Activated effector memory CD4-positive, alpha-beta T cell treated with Interleukin-2 at 50 U/mL for 16 hours (primary cell): ENCODE results near the gene TPH2.

Source experiments
- DNase-seq: peaks from one replicate; pipeline ENCODE4 v3.0.0-alpha.2; 2020

TPH2 gene

DNA sequence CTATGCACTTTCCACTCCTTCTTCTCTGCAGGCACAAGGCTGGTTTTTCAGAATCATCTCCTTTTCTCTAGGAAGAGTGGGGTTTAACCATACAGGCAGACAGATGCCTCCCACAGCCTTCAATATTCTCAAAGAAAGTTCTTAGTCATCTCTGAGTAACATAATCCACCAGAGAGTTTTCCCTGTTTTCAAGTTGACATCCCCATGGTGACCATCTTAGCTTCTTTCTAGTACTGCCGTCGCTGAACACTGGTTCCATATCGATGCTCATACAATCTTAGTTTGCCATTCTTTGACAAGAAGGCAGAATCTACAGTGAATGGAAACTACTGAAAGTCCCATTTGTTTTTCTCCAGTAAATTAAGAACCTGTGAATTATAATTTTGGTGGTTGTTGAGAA is 28.6 kb downstream of the TPH2 start:
- no peak for DNase-seq

DNA sequence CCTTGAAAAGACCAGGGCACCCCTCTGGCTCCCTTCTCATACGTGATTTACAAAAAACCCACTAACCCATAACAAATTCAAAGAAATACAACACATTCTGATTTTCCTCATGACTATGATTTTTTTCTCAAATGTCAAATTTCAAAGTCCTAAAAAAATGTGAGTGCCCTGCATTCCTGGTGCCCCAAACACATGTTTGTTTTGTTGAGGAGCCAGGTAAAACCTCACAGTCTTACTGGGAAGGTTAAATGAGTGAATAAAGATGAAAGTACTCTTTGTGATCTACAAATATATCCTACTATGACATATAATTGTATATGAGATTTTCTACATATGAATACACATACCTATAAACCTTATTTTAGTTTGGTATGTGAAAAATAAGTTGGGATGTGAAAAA is 30.7 kb downstream of the TPH2 start:
- no peak for DNase-seq

GRCh38 chr12:71970031-71970430 is 31.4 kb downstream of the TPH2 start:
- no peak for DNase-seq

- no peak for DNase-seq
Measured at GRCh38 chr12:71972441-71973074, 33.9 kb downstream of the TPH2 start.

DNA sequence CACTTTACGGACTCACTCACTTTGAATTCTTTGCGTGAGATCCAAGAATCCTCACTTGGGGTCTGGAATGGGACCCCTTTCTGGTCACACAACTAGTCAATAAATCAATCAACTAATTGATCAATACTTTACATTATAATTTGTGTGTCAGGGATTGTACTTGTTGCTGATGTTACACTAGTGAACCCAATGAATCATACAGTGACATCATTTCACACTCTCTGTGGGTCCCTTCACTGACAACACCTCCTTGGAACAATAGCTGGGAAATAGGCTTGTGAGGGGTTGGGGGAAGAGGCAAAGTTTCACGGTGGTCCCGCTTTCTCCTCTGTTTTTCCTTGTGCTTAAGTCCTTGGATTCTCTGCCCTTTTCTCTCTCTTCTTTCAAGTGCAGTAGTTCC is 35.0 kb downstream of the TPH2 start:
- no peak for DNase-seq

GRCh38 chr12:71980538-71980937 is 41.9 kb downstream of the TPH2 start:
- no peak for DNase-seq

DNA sequence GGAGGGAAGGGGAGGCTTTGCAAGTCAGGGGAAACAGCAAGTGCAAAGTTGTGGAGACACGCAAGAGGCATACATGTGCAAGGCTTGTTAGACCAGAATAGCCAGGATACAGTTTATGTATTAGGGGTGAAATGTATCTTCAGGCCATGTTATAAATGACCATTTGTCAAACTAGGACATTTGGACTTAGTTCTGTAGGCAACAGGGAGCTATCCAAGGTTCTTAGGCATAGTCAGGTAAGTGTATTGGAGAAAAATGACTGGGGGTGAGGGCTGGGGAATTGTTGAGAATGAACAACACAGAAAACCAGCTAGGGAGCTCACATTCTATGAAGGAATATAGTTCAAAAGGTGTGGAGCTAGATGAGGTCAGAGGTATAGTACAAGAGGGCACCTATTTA is 42.5 kb downstream of the TPH2 start:
- DNase-seq: no peak

DNA sequence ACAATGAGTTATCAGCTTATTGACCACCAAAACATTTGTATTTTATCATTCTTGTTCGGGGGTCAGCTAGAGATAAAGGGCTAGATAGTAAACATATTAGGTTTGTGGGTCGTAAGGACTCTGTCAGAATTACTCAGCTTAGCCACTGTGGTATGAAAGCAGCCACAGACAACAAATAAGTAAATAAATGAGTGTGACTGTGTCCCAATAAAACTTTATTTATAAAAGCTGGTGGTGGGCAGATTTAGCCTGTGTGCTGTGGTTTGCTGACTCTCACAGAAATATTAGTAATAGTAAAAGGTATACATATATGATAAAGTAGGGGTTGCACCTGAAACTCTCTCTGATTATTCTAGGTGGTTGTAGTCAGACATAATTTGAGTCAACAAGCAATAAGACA is 56.1 kb downstream of the TPH2 start:
- DNase-seq: no peak

DNA sequence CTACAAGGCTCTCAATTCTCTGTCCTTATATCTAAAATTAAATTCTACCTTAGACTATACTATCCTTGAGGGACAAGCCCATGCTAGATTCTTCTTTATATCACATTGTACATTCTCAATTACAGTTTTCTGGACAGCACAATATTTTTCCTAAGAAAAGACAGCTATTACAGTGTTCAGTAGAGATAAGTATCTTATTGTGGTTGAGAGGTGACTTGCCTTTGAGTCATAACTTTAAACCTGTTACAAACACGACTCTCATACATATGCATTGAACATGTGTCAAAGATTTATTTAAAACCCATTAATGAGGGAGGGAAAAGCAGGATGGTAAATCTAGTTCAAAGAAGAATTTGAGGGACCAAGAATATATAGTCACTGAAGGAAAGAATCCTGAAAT is 61.1 kb downstream of the TPH2 start:
- DNase-seq: no peak

DNA sequence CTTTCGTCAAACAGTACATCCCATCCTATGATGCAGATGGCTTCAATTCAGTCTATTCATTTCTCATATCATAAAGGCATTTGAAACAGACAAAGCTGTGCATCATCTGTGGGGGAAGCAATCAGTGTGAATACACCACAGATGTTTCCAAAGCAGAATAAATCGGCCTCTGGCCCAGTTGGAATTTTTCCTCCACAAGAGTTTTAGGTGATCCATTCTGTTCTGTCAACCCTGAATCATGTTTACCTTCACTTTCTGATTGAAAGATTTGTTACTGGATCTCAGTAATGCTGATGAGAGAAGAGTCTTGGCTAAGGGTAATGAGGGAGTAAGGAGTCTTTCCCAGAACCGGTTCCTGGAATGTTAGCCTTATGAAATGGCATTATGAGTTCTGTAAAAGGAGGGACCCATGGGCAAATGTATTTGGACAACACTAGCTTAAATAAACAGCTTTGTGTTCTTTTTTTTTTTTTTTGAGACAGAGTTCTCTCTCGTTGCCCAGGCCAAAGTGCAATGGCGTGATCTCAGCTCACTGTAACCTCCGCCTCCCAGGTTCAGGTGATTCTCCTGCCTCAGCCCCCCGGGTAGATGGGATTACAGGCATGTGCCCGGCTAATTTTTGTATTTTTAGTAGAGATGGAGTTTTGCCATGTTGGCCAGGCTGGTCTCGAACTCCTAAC is 62.5 kb downstream of the TPH2 start:
- no peak for DNase-seq

GRCh38 chr12:72006766-72007165 is 68.1 kb downstream of the TPH2 start:
- no peak for DNase-seq

GRCh38 chr12:72010356-72010755 is 71.7 kb downstream of the TPH2 start:
- no peak for DNase-seq

- DNase-seq: no peak
Measured at GRCh38 chr12:72011374-72011773, 72.7 kb downstream of the TPH2 start.

- no peak for DNase-seq
Measured at GRCh38 chr12:72012874-72013273, 74.2 kb downstream of the TPH2 start.

DNA sequence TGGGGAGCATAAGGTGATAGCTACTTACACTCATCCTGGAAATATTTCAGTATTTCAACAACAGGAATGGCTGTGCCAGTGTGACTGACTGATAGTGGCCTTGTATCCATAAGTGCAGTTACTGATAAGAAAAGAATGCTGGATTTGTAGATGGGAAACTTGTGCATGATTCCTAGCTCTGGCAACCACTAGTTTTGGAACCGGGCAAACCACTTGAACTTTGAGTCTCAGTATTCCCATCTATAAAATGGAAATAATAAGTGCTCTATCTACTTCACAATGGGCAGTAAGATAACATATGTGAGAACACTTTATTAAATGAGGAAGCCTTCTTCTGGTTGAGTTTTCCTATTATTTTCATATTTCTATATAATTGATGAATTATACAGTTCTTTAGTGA is 77.2 kb downstream of the TPH2 start:
- DNase-seq: no peak

DNA sequence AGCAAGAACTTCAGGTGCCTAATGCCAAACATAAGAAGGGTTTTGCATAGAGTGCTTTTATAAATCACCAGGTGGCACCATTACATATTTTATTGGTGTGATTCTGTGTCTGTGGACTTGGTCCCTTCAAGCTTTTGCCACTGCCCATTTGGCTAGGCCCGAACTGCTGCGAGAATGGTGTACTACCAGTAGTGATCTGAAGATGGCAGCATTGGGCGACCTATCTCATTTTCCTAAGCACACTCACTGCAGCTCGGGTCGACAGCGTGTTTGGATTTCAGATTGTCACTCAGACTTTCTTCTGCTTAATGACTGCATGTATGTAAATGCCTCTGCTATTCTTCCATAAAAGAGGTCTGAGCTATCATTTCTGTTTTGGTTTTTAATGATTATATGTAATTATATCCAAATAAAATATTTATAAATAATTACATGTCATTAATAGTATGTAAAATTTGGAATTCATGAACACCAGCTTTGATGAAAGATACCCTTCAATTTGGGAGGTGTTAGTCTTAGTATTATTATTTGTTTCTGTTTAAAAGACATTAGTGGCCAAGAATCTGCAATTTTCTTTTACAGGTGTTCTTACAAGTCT is 78.5 kb downstream of the TPH2 start:
- peak; percentile 27 for DNase-seq

DNA sequence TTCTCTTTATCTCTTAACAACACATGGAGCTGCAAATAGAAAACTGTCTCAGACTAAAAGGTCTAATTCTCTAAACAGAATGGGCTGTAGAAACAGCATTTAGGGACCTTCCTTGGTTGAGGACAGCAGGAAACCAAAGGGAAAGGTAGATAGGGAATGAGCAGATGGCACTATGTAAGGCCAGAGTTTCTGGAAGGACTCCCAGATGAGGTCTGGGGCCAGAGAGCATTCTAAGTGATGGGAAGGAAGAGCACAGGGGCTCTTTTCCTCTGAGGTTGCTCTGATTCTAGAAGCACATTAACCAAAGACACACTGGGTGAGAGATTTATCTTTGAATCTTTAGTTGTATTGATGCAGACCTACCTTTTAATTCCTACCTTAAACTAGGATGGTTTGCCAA is 79.4 kb downstream of the TPH2 start:
- no peak for DNase-seq

GRCh38 chr12:72024613-72025012 is 86.0 kb downstream of the TPH2 start:
- no peak for DNase-seq

DNA sequence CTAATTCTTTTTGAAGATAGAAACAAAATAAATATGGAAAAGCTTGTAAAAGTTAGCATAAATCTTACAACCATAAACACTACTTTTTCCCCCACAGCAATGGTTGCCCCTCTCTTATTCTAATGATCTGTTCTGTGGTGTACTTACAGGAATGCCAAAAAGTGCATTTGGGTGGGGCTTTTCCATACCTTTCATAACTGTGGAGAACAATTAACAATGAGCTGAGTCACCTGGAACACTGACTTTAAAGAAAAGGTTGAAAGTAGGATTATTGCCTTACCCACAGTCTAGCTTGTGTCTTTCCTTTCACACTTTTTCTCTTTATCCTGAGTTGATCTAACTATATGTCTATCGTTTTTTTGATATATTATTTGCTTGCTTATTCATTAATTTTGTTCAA is 86.9 kb downstream of the TPH2 start:
- no peak for DNase-seq

DNA sequence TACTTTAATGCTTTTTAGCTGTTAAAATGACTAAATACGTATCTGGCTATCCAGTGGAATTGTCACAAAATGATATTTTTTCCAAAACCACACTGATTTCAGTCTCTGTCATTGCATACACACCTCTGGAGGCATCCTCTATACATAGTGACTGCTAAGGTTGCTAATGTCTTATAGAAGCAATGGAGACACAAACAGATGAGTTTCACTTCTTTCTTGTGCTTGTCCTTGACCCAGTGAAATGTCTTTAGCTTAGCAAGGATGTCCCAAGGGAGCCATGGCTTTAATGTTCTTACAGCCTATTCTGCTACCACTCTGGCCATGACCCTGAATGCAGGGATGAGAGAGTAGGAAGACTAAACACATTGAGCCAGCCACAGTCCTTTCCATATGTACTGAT is 90.3 kb downstream of the TPH2 start:
- DNase-seq: no peak

- DNase-seq: no peak
Measured at GRCh38 chr12:72030277-72030676, 91.6 kb downstream of the TPH2 start.

DNA sequence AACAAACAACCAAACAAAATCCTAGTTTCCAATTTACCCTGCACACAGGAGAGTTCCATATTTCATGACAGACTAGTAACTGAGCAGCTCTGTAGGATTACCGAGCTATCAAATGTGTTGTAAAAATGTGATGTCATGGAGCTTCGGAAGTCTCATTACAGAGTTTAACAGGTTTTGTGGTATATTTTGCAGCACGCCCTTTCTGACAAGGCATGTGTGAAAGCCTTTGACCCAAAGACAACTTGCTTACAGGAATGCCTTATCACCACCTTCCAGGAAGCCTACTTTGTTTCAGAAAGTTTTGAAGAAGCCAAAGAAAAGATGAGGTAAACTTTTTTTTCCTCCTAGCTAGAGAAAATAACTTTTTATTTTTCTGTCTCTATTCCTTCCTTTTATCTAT is 92.4 kb downstream of the TPH2 start:
- DNase-seq: no peak

DNA sequence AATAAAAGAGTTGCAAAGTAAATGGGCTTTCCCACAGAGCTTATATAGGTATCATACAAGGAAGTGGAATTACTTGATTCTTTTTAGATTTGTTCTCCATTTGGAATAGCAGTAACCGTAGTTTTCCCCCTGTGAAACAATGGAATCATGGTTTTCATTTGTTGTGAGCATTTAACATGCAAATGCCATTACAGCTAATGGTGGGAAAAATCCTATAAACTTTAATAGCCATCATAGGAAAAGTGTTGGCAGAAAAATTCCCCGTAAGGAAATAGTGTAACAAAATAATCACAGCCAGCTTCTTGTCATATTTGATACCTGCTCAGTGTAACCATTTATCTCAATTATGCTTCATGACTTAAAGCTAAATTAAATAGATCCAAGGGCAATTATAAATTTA is 95.3 kb downstream of the TPH2 start:
- DNase-seq: no peak

DNA sequence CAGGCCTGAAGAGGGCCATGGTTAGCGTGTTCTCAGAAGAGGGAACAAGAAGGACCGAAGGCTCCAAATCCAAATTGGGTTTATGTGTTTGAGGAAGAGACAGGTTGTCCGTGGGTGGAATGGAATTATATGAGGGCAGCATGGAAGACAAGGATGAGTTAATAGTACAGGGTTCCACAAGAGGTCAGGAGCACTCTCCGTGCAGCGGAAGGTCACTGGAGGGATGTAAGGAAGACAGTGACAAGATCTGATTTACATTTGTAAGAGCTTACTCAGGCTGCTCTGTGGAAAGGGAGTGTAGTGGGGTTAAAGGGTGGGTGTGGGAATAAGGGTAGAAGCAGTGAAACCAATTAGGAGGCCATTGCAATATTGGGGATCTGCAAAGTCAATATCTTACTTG is 97.0 kb downstream of the TPH2 start:
- DNase-seq: no peak

- DNase-seq: no peak
Measured at GRCh38 chr12:72036393-72036792, 97.7 kb downstream of the TPH2 start.
